Astrocyte (in vitro differentiated cells and primary cell): Measurements from ENCODE around the gene KY.

Experiments used
- EZH2 ChIP-seq: IDR thresholded peaks from 2 replicates; pipeline ENCODE4 v1.6.1; 2012; ENCODE audit warnings: mild to moderate bottlenecking, low read length, inconsistent platforms; ENCODE audit not compliant: insufficient read depth
- TF ChIP-seq, protein P1 (sequence below): IDR thresholded peaks from 2 replicates; pipeline ENCODE4 v1.5.1; 2011; ENCODE audit warnings: low read depth, mild to moderate bottlenecking, inconsistent platforms, low read length, moderate library complexity; ENCODE audit not compliant: insufficient read depth

DNA sequence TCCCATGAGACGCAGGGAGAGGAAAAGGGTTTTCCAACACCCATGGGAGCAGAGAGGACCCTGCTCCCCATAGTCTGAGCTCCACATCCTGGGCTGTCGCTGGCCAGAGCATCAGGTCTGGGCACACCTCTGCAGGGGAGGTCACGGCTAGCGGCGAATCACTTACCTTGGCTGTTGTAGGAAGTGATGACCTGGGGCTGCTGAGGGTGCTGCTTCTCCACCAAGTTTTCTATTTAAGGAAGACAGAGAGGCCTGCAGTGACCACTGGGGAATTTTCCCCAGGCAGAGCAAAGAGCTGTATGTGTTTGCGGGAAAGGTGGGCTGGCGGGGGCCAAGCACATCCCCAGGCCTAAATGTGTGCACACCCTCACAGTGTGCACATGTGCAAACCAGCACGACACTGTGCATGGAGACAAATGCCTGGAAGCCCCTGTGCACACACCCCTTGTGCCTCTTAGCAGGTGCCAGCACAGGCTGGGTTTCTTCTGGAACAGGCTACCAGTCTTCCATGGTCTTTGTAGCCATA is 7.6 kb downstream of the KY start:
- TF ChIP-seq, protein P1, sequence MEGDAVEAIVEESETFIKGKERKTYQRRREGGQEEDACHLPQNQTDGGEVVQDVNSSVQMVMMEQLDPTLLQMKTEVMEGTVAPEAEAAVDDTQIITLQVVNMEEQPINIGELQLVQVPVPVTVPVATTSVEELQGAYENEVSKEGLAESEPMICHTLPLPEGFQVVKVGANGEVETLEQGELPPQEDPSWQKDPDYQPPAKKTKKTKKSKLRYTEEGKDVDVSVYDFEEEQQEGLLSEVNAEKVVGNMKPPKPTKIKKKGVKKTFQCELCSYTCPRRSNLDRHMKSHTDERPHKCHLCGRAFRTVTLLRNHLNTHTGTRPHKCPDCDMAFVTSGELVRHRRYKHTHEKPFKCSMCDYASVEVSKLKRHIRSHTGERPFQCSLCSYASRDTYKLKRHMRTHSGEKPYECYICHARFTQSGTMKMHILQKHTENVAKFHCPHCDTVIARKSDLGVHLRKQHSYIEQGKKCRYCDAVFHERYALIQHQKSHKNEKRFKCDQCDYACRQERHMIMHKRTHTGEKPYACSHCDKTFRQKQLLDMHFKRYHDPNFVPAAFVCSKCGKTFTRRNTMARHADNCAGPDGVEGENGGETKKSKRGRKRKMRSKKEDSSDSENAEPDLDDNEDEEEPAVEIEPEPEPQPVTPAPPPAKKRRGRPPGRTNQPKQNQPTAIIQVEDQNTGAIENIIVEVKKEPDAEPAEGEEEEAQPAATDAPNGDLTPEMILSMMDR = no peak
- no peak for TF ChIP-seq EZH2
